Fibroblast of peridontal ligament (primary cell): ENCODE measurements around the gene CUL4B.
"Not testable (repeated sequence)": the region's sequence is repeated elsewhere in the genome, so short reads cannot be mapped to it uniquely, and the experiment has no call there.

ENCODE experiments used
- DNase-seq: peaks from one replicate; pipeline ENCODE4 v3.0.0-alpha.2; 2010; ENCODE audit errors: extremely low read depth

CUL4B gene

GRCh38 chrX:120560842-120561633 is at the start of gene CUL4B:
Gene CUL4B (minus strand): TSS chrX:120560962. CDS start chrX:120560638, 324 bp downstream.
- peak; percentile 93 for DNase-seq

- peak; percentile 46 for DNase-seq
Observed at GRCh38 chrX:120604361-120604782, 43.6 kb upstream of the CUL4B start.

- peak; percentile 96 for DNase-seq
Observed at GRCh38 chrX:120603707-120604360, 43.1 kb upstream of the CUL4B start, which contains the start of gene MCTS1. Gene MCTS1 (plus strand): TSS chrX:120604101. CDS start chrX:120604237, 136 bp downstream.

- no peak for DNase-seq
Observed at GRCh38 chrX:120585702-120586101, 24.9 kb upstream of the CUL4B start.

- no peak for DNase-seq
Observed at GRCh38 chrX:120575379-120576114, 14.8 kb upstream of the CUL4B start.

GRCh38 chrX:120573806-120574205 is 13.0 kb upstream of the CUL4B start:
- not testable (repeated sequence) for DNase-seq

- DNase-seq, result no peak
Observed at GRCh38 chrX:120570011-120570600, 9.3 kb upstream of the CUL4B start.

GRCh38 chrX:120568609-120569008 is 7.8 kb upstream of the CUL4B start:
- no peak for DNase-seq

- DNase-seq, result no peak
Observed at GRCh38 chrX:120568035-120568434, 7.3 kb upstream of the CUL4B start.

- DNase-seq, result no peak
Observed at GRCh38 chrX:120566817-120567216, 6.1 kb upstream of the CUL4B start.

- no peak for DNase-seq
Observed at GRCh38 chrX:120564925-120565324, 4.2 kb upstream of the CUL4B start.

- DNase-seq, result no peak
Observed at GRCh38 chrX:120562569-120562926, 1.8 kb upstream of the CUL4B start.

GRCh38 chrX:120561634-120562568 is 1.1 kb upstream of the CUL4B start:
- no peak for DNase-seq

GRCh38 chrX:120560405-120560841 is 339 bp downstream of the CUL4B start:
- peak; percentile 47 for DNase-seq

GRCh38 chrX:120559804-120560203 is 958 bp downstream of the CUL4B start:
- DNase-seq, result no peak

GRCh38 chrX:120556251-120556650 is 4.5 kb downstream of the CUL4B start:
- DNase-seq, result no peak

- DNase-seq, result peak; percentile 86
Observed at GRCh38 chrX:120549483-120550452, 11.0 kb downstream of the CUL4B start.

GRCh38 chrX:120536061-120536460 is 24.7 kb downstream of the CUL4B start:
- no peak for DNase-seq

- DNase-seq, result no peak
Observed at GRCh38 chrX:120534413-120535205, 26.2 kb downstream of the CUL4B start.
